ENCODE data around the gene KCNH1.

DNA sequence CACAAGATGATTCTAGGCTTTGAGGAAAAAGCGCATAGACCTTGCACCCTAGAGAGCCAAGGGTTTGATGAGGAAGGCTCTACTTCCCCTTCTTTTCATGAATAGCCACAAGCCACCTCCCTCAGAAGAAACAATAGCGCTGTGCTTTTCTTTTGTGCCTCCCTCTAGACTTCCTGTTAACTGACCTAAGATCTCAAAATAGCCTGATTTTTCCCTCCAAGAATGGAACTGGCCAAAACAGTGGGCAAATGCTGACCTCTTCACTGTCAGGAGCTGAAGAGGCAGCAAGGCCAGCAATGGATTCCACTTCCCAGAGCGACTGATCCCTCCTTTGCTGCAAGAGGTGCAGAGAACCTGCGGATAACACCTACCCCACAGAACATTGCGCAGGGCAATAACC lies 362.8 kb downstream of the KCNH1 start:
- TF ChIP-seq POLR2A (IDR thresholded peaks at IDR 0.05; ENCODE audit: extremely low read depth, insufficient read length), result no peak
- TF ChIP-seq, protein P1, sequence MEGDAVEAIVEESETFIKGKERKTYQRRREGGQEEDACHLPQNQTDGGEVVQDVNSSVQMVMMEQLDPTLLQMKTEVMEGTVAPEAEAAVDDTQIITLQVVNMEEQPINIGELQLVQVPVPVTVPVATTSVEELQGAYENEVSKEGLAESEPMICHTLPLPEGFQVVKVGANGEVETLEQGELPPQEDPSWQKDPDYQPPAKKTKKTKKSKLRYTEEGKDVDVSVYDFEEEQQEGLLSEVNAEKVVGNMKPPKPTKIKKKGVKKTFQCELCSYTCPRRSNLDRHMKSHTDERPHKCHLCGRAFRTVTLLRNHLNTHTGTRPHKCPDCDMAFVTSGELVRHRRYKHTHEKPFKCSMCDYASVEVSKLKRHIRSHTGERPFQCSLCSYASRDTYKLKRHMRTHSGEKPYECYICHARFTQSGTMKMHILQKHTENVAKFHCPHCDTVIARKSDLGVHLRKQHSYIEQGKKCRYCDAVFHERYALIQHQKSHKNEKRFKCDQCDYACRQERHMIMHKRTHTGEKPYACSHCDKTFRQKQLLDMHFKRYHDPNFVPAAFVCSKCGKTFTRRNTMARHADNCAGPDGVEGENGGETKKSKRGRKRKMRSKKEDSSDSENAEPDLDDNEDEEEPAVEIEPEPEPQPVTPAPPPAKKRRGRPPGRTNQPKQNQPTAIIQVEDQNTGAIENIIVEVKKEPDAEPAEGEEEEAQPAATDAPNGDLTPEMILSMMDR (IDR thresholded peaks at IDR 0.05; ENCODE audit: low read depth, low read length), result no peak
